HCT116 (cell line): Measurements from ENCODE around the gene SRSF11. TPM values are rescaled to one million over a fixed set of nuclear protein-coding genes. Genes with fewer than 3 reads are reported as not detected.

Source experiments
- ATAC-seq: fragments of 200-7000 bp; cut with Tn5 transposase; 2 replicates; pipeline ENCODE4 v1.9.1; 2020; ENCODE audit warnings: mild to moderate bottlenecking, moderate library complexity
- BruUV-seq: library from RNA; stranded (reverse); fragments of 400-500 nt; replicated peaks from 2 replicates; lab custom pipeline; 2021; lab: Mats Ljungman, UMichigan
- CTCF ChIA-PET: fragments of 300-600 bp; sonication (Branson Sonifier 250); formaldehyde crosslinking; loops from one replicate; lab custom pipeline; 2021; ENCODE audit warnings: antibody characterized with exemption; lab: Charles Lee
- POLR2A ChIA-PET: fragments of 300-600, 350-600 bp; sonication (Branson Sonifier 250); formaldehyde crosslinking; loops from one replicate; lab custom pipeline; 2021; ENCODE audit warnings: antibody characterized with exemption; lab: Charles Lee
- RAD21 ChIA-PET, 2 experiments: fragments of 300-600 bp; sonication (Branson Sonifier 250); formaldehyde crosslinking; loops; one replicate each; lab custom pipeline; 2023; ENCODE audit warnings: low total read pairs in 2 of 2; ENCODE audit not compliant: uncharacterized antibody in 2 of 2, unreplicated experiment in 2 of 2, low non-redundant PET in 1 of 2; lab: Charles Lee
- DNase-seq: peaks from one replicate; pipeline ENCODE4 v3.0.0-alpha.2; 2010; ENCODE audit warnings: low read depth, low spot score
- H2AFZ ChIP-seq: fragments of 200-600 bp; shearing (Covaris generic), sonication (generic); 2 replicates; pipeline ENCODE4 v1.6.1; 2017; ENCODE audit warnings: low read depth, mixed run types, mixed read lengths, antibody characterized with exemption, low read length; ENCODE audit not compliant: poor library complexity, severe bottlenecking
- H3K27ac ChIP-seq: 2 replicates; pipeline ENCODE4 v1.5.1; 2012; ENCODE audit warnings: low read depth, low read length
- H3K27me3 ChIP-seq: fragments of 200-600 bp; sonication (generic); 2 replicates; pipeline ENCODE4 v1.6.1; 2016; ENCODE audit warnings: mixed run types, low read length, mixed read lengths; ENCODE audit not compliant: insufficient read depth
- H3K36me3 ChIP-seq, 2 experiments: fragments of 200-500 bp in 1 of 2; fragments of 200-600 bp in 1 of 2; sonication (Bioruptor generic) in 1 of 2; sonication (generic) in 1 of 2; 2 replicates each; pipeline versions ENCODE4 v1.5.1 to v1.6.1; 2014 to 2016; ENCODE audit warnings: low read length in 2 of 2, inconsistent platforms in 1 of 2, mixed read lengths in 1 of 2, mixed run types in 1 of 2; ENCODE audit not compliant: insufficient read depth in 2 of 2, control insufficient read depth in 1 of 2
- H3K4me1 ChIP-seq, 2 experiments: fragments of 200-600 bp in 1 of 2; sonication (generic) in 1 of 2; 2 replicates each; pipeline versions ENCODE4 v1.5.1 to v1.6.1; 2012 to 2017; ENCODE audit warnings: low read length in 2 of 2, inconsistent platforms in 1 of 2, mild to moderate bottlenecking in 1 of 2, mixed read lengths in 1 of 2, mixed run types in 1 of 2, moderate library complexity in 1 of 2; ENCODE audit not compliant: insufficient read depth in 2 of 2, control insufficient read depth in 1 of 2
- H3K4me2 ChIP-seq: fragments of 200-600 bp; sonication (generic); 2 replicates; pipeline ENCODE4 v1.6.1; 2017; ENCODE audit warnings: mixed run types, low read length, mixed read lengths
- H3K4me3 ChIP-seq, 2 experiments: fragments of 200-600 bp in 1 of 2; sonication (generic) in 1 of 2; replicated peaks in 1 of 2; 2 replicates each; pipeline ENCODE4 v1.5.1; 2011 to 2016; ENCODE audit warnings: low read length in 2 of 2, control low read depth in 1 of 2, low read depth in 1 of 2, mild to moderate bottlenecking in 1 of 2, mixed read lengths in 1 of 2, mixed run types in 1 of 2
- H3K79me2 ChIP-seq: fragments of 200-600 bp; sonication (generic); 2 replicates; pipeline ENCODE4 v1.6.1; 2017; ENCODE audit warnings: mild to moderate bottlenecking, mixed run types, low read length, moderate library complexity, mixed read lengths; ENCODE audit not compliant: insufficient read depth
- H3K9ac ChIP-seq: fragments of 200-600 bp; sonication (generic); 2 replicates; pipeline ENCODE4 v1.6.1; 2016; ENCODE audit warnings: low read length, mixed read lengths
- H3K9me2 ChIP-seq: fragments of 200-600 bp; sonication (generic), shearing (Covaris generic); 2 replicates; pipeline ENCODE4 v1.6.1; 2017; ENCODE audit warnings: mixed run types, mild to moderate bottlenecking, moderate library complexity; ENCODE audit not compliant: insufficient read depth
- H3K9me3 ChIP-seq, 2 experiments: fragments of 200-500 bp in 1 of 2; fragments of 200-600 bp in 1 of 2; sonication (Bioruptor generic) in 1 of 2; sonication (generic) in 1 of 2; 2 replicates each; pipeline ENCODE4 v1.6.1; 2014 to 2017; ENCODE audit warnings: low read length in 2 of 2, mixed read lengths in 2 of 2, inconsistent platforms in 1 of 2, low read depth in 1 of 2, mild to moderate bottlenecking in 1 of 2, mixed run types in 1 of 2, moderate library complexity in 1 of 2; ENCODE audit not compliant: control insufficient read depth in 1 of 2, insufficient read depth in 1 of 2
- H4K20me1 ChIP-seq: fragments of 200-600 bp; sonication (generic), shearing (Covaris generic); 2 replicates; pipeline ENCODE4 v1.6.1; 2017; ENCODE audit warnings: mixed run types, mild to moderate bottlenecking, moderate library complexity; ENCODE audit not compliant: insufficient read depth
- ATF3 ChIP-seq: IDR thresholded peaks from 2 replicates; pipeline ENCODE4 v1.6.1; 2012
- CBX3 ChIP-seq: IDR thresholded peaks from 2 replicates; pipeline ENCODE4 v1.6.1; 2012; ENCODE audit warnings: low read depth
- CEBPB ChIP-seq: IDR thresholded peaks from 2 replicates; pipeline ENCODE4 v1.6.1; 2012; ENCODE audit warnings: low read depth
- EGR1 ChIP-seq: IDR thresholded peaks from 2 replicates; pipeline ENCODE4 v1.6.1; 2012; ENCODE audit warnings: low read depth
- ELF1 ChIP-seq: IDR thresholded peaks from 2 replicates; pipeline ENCODE4 v1.6.1; 2012; ENCODE audit warnings: low read depth, borderline replicate concordance
- EZH2 ChIP-seq: fragments of 200-600 bp; sonication (generic); IDR thresholded peaks from 2 replicates; pipeline ENCODE4 v1.6.1; 2017; ENCODE audit warnings: antibody characterized with exemption, mixed run types
- EZH2phosphoT487 ChIP-seq: fragments of 200-600 bp; IDR thresholded peaks from 2 replicates; pipeline ENCODE4 v1.6.1; 2018; ENCODE audit warnings: antibody characterized with exemption, borderline replicate concordance
- FOSL1 ChIP-seq: IDR thresholded peaks from 2 replicates; pipeline ENCODE4 v1.6.1; 2012; ENCODE audit warnings: low read depth
- MAX ChIP-seq: IDR thresholded peaks from 2 replicates; pipeline ENCODE4 v1.6.1; 2012
- RAD21 ChIP-seq: IDR thresholded peaks from 2 replicates; pipeline ENCODE4 v1.6.1; 2012; ENCODE audit warnings: low read depth, mild to moderate bottlenecking
- SIN3A ChIP-seq: IDR thresholded peaks from 2 replicates; pipeline ENCODE4 v1.6.1; 2012; ENCODE audit warnings: low read depth
- ZBTB33 ChIP-seq: IDR thresholded peaks from 2 replicates; pipeline ENCODE4 v1.6.1; 2011; ENCODE audit warnings: mild to moderate bottlenecking, low read length, moderate library complexity; ENCODE audit not compliant: insufficient replicate concordance; ENCODE audit errors: extremely low read depth
- intact Hi-C: fragments of 100-400 bp; cut with micrococcal nuclease; formaldehyde crosslinking; loops from 2 replicates; pipeline ENCODE4 v1.10.0; 2022
- total RNA-seq: library from RNA; stranded (reverse); gene quantifications from one replicate; pipeline ENCODE4 v1.2.1, GENCODE V29; 2021; ENCODE audit not compliant: unreplicated experiment

Gene SRSF11
- total RNA-seq, 1 experiment from 2014 or later = 166 TPM

GRCh38 chr1:70188522-70188921 lies 32.7 kb upstream of the SRSF11 start:
- ChIA-PET RAD21 (no interaction called here), CTCF (no interaction called here), POLR2A (no interaction called here)
- H3K36me3 ChIP-seq = no peaks in the 10 kb centered on the region
- H3K4me1 ChIP-seq = no peaks in the 10 kb centered on the region
- H3K9me3 ChIP-seq = no peaks in the 10 kb centered on the region
- H3K4me2 ChIP-seq = no peak overlapping the region
- no peaks in the 10 kb centered on the region for H3K9me2 ChIP-seq
- no peak overlapping the region for H3K4me3 ChIP-seq
- no peak overlapping the region for H3K9ac ChIP-seq
- TF ChIP-seq EZH2phosphoT487 (no peak), MAX (no peak), EGR1 (no peak), CEBPB (no peak), ELF1 (no peak), ATF3 (no peak), RAD21 (no peak), SIN3A (no peak), CBX3 (no peak), ZBTB33 (no peak), FOSL1 (no peak), EZH2 (no peak)
- H4K20me1 ChIP-seq = no peaks in the 10 kb centered on the region
- intact Hi-C loops = no loop called here
- H2AFZ ChIP-seq = no peak overlapping the region
- no peaks in the 10 kb centered on the region for H3K27me3 ChIP-seq
- H3K79me2 ChIP-seq = peaks cover 30% of the 10 kb centered on the region
- no peak overlapping the region for H3K27ac ChIP-seq
- no peak for DNase-seq
- ATAC-seq = no peak
- no TSS peak for BruUV-seq
